Activated CD4-positive, alpha-beta T cell treated with anti-CD3 and anti-CD28 coated beads, Interleukin-2, amount 10 ng/mL, durations not matched to agents 7 days and 5 days (primary cell): Measurements from ENCODE around the gene LKAAEAR1. TPM values are rescaled to one million over a fixed set of nuclear protein-coding genes. Genes with fewer than 3 reads are reported as not detected.
"Not testable (repeated sequence)": the region's sequence is repeated elsewhere in the genome, so short reads cannot be mapped to it uniquely, and the experiment has no call there.

Experiments used
- CTCF ChIA-PET: fragments of 350-600 bp; sonication (Branson Sonifier 250); formaldehyde crosslinking; loops from one replicate; lab custom pipeline; 2021; ENCODE audit warnings: antibody characterized with exemption; lab: Charles Lee
- POLR2A ChIA-PET: fragments of 350-600 bp; sonication (Branson Sonifier 250); formaldehyde crosslinking; loops from one replicate; lab custom pipeline; 2021; ENCODE audit warnings: antibody characterized with exemption; lab: Charles Lee
- DNase-seq: peaks from one replicate; pipeline ENCODE4 v3.0.0-alpha.2; 2020
- H3K27ac Mint-ChIP-seq: one replicate; pipeline ENCODE4 v1.8.0; 2021; ENCODE audit warnings: mild to moderate bottlenecking, moderate library complexity, mixed read lengths
- H3K27me3 Mint-ChIP-seq: one replicate; pipeline ENCODE4 v1.8.0; 2021; ENCODE audit warnings: mixed read lengths
- H3K36me3 Mint-ChIP-seq: one replicate; pipeline ENCODE4 v1.8.0; 2021; ENCODE audit warnings: low read depth, mixed read lengths
- H3K4me1 Mint-ChIP-seq: one replicate; pipeline ENCODE4 v1.8.0; 2021; ENCODE audit warnings: mixed read lengths
- H3K4me3 Mint-ChIP-seq: one replicate; pipeline ENCODE4 v1.8.0; 2021; ENCODE audit warnings: mild to moderate bottlenecking, moderate library complexity, mixed read lengths
- H3K9me3 Mint-ChIP-seq: one replicate; pipeline ENCODE4 v1.8.0; 2021; ENCODE audit warnings: mixed read lengths
- total RNA-seq, 2 experiments: library from RNA; stranded (reverse); gene quantifications; one replicate each; pipeline ENCODE4 v1.2.3, GENCODE V29; 2021

Gene LKAAEAR1
- total RNA-seq, 2 experiments from 2014 or later: 0.44 to 0.89 TPM

DNA sequence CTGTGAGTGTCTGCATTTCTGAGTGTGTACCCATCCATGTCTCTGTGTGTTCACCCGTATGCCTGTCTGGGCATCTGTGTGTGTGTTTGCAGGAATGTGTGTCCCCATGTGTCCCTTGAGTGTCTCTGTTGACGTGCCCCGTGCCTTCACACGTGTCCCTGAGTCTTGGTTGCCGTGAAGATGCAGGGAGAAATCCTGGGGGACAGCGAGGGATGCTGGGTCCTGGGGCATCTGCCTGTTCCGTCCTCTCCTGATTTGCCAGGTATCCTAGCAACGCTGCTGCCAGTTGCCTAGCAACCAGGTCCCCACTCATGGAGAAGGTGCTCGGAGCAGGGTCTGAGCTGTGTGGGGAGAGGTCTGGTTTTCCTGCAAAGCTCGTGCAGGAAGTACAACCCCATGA, 6.0 kb upstream of the LKAAEAR1 start:
- Mint-ChIP-seq H3K27me3 (peaks cover 15% of the 10 kb centered on the region), H3K4me3 (no peak overlapping the region), H3K9me3 (peaks cover 9% of the 10 kb centered on the region), H3K27ac (peak overlapping the region; percentile 60), H3K4me1 (no peaks in the 10 kb centered on the region), H3K36me3 (no peaks in the 10 kb centered on the region)
- POLR2A ChIA-PET: no interaction called here
- no peak for DNase-seq
- CTCF ChIA-PET: no interaction called here

DNA sequence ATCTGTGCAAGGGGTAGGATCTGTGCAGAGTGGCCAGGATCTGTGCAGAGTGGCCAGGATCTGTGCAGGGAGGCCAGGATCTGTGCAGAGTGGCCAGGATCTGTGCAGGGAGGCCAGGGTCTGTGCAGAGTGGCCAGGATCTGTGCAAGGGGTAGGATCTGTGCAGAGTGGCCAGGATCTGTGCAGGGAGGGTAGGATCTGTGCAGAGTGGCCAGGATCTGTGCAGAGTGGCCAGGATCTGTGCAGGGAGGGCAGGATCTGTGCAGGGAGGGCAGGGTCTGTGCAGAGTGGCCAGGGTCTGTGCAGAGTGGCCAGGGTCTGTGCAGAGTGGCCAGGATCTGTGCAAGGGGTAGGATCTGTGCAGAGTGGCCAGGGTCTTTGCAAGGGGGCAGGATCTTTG, 4.4 kb upstream of the LKAAEAR1 start:
- DNase-seq, H3K36me3 Mint-ChIP-seq, H3K27ac Mint-ChIP-seq, H3K4me1 Mint-ChIP-seq, POLR2A ChIA-PET, H3K4me3 Mint-ChIP-seq, H3K9me3 Mint-ChIP-seq: not testable (repeated sequence)
- peaks cover 22% of the 10 kb centered on the region for H3K27me3 Mint-ChIP-seq
- CTCF ChIA-PET: interaction anchor here (0.6 kb wide), 1 partner anchor 605 kb away, joined by 3 read pairs; no protein-coding TSS in a partner anchor

DNA sequence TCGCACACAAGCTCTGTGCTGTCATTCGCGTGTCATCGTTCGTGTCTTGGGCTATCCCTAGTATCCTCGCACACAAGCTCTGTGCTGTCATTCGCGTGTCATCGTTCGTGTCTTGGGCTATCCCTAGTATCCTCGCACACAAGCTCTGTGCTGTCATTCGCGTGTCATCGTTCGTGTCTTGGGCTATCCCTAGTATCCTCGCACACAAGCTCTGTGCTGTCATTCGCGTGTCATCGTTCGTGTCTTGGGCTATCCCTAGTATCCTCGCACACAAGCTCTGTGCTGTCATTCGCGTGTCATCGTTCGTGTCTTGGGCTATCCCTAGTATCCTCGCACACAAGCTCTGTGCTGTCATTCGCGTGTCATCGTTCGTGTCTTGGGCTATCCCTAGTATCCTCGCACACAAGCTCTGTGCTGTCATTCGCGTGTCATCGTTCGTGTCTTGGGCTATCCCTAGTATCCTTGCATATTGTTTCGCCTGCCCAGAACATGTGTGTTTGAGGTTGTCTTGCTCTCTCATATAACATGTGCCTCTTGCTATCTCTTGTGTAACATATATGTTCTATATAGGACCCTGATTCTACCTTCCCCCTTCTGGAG, 3.1 kb upstream of the LKAAEAR1 start:
- POLR2A ChIA-PET, H3K27ac Mint-ChIP-seq, H3K4me3 Mint-ChIP-seq, DNase-seq, H3K9me3 Mint-ChIP-seq, H3K36me3 Mint-ChIP-seq, CTCF ChIA-PET: not testable (repeated sequence)
- peaks cover 25% of the 10 kb centered on the region for H3K27me3 Mint-ChIP-seq
- H3K4me1 Mint-ChIP-seq: peaks cover 14% of the 10 kb centered on the region

DNA sequence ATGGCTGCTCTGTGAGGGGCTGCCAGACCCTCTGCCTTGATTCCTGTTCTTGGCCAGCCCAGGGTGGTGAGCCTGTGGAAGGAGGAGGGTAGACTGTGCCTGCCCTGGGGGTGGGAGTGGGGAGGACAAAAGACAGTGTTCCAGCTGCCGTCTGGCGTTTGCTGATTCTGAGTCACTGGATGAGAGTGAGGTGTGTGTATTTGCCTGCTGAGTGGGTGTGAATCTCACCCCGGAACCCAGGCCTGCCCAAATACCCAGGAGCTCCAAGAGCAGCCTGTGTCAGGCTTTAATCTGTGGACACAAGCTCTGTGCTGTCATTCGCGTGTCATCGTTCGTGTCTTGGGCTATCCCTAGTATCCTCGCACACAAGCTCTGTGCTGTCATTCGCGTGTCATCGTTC, 2.6 kb upstream of the LKAAEAR1 start:
- Mint-ChIP-seq H3K9me3 (peaks cover 9% of the 10 kb centered on the region), H3K4me3 (no peak overlapping the region), H3K27me3 (peaks cover 29% of the 10 kb centered on the region), H3K4me1 (peaks cover 19% of the 10 kb centered on the region), H3K27ac (no peak overlapping the region), H3K36me3 (no peaks in the 10 kb centered on the region)
- no peak for DNase-seq
- ChIA-PET CTCF (interaction anchor here (0.9 kb wide), 1 partner anchor 13 kb away, joined by 3 read pairs; no protein-coding TSS in a partner anchor), POLR2A (no interaction called here)

DNA sequence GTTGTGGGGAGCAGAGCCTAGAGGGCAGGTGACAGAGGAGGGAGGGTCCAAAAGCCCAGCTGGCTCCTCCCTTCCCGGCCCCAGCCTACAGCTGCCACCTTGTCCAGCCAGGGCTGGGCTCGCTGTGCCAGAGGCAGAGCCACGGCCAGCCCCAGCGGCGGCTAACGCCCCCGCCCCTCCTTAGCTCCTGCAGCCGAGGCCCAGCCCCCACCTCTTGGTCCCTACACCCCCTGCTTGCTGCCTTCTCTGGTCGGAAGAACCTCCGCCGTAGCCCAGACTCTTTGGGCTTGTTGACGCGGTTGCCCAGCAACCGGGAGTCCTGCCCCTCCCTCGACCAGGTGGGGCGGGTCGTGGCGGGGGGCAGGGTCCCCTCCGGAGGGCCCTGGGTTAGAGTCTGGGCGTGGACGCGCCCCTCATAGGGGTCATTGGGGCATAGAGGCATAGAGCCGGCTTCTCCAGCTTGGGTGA, 521 bp upstream of the LKAAEAR1 start:
- peaks cover 32% of the 10 kb centered on the region for H3K4me1 Mint-ChIP-seq
- peaks cover 31% of the 10 kb centered on the region for H3K27me3 Mint-ChIP-seq
- POLR2A ChIA-PET: no interaction called here
- peaks cover 9% of the 10 kb centered on the region for H3K9me3 Mint-ChIP-seq
- no peak for DNase-seq
- H3K27ac Mint-ChIP-seq: no peak overlapping the region
- CTCF ChIA-PET: interaction anchor here (1.4 to 2.1 kb wide), 6 partner anchors 13 to 172 kb away, joined by 3 to 16 read pairs (median 7); partner anchors contain the start of gene PRPF6
- peak overlapping the region; percentile 72 for H3K4me3 Mint-ChIP-seq
- H3K36me3 Mint-ChIP-seq: no peaks in the 10 kb centered on the region

DNA sequence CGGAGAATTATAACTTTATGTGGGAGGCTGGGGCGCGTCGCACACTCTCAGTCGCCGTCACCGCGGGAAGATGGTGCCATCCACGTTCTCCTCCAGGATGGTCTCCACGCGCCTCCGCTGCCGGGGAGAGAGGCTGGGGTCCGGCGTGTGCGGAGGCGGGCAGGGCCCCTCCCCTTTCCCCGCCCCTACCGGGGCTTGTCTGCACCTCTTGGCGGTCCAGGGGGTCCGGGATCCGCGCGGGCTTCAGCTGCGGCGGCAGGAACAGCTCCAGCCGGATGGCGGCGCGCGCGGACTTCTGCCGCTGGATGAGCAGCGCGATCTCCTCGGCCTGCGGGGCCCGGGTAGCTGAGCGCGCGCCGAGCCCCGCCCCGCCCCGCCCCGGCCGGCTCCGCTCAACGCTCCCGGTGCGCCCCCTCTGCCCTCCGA, 807 bp downstream of the LKAAEAR1 start:
- Mint-ChIP-seq H3K27ac (no peak overlapping the region), H3K4me1 (peaks cover 32% of the 10 kb centered on the region), H3K4me3 (peak overlapping the region; percentile 68), H3K36me3 (peaks cover 6% of the 10 kb centered on the region), H3K9me3 (peaks cover 9% of the 10 kb centered on the region), H3K27me3 (peaks cover 31% of the 10 kb centered on the region)
- DNase-seq: peak; percentile 69
- POLR2A ChIA-PET: no interaction called here
- CTCF ChIA-PET: interaction anchor here (0.7 to 2.1 kb wide), 18 partner anchors 11 to 546 kb away, joined by 3 to 16 read pairs (median 3); partner anchors contain the start of genes PRPF6 and PTK6

DNA sequence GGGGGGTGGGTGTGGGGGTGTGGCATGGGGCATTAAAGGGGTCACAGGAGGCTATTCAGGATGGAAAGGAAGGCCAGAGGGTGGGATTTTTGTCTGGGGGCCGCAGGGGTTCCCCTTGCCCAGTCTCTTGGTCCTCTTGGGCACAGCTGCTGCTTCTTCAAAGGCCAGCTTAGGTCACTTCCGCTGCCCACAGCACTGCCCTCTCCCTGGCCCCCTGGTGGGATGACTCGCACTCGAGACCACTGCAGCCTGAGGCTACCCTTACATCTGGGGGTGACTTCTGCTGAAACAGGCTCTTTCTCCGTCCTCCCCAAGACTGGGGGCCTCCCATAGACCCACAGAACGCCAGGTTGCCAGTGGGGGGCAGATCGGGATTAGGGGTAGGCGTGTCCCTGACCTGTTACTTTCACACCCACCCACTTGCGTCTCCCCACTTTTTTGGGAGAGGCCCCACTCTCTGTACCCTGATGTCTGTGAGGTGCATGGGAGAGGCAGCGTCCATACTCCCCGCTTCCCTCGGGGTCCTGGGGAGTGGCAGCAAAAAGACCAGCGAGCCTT, 1.3 kb downstream of the LKAAEAR1 start:
- CTCF ChIA-PET: interaction anchor here (0.9 to 2.1 kb wide), 11 partner anchors 11 to 203 kb away, joined by 3 to 16 read pairs (median 4); no protein-coding TSS in a partner anchor
- Mint-ChIP-seq H3K27me3 (peaks cover 28% of the 10 kb centered on the region), H3K4me3 (peak overlapping the region; percentile 68), H3K27ac (no peak overlapping the region), H3K9me3 (peaks cover 5% of the 10 kb centered on the region), H3K4me1 (peaks cover 32% of the 10 kb centered on the region), H3K36me3 (peaks cover 7% of the 10 kb centered on the region)
- no peak for DNase-seq
- POLR2A ChIA-PET: no interaction called here

DNA sequence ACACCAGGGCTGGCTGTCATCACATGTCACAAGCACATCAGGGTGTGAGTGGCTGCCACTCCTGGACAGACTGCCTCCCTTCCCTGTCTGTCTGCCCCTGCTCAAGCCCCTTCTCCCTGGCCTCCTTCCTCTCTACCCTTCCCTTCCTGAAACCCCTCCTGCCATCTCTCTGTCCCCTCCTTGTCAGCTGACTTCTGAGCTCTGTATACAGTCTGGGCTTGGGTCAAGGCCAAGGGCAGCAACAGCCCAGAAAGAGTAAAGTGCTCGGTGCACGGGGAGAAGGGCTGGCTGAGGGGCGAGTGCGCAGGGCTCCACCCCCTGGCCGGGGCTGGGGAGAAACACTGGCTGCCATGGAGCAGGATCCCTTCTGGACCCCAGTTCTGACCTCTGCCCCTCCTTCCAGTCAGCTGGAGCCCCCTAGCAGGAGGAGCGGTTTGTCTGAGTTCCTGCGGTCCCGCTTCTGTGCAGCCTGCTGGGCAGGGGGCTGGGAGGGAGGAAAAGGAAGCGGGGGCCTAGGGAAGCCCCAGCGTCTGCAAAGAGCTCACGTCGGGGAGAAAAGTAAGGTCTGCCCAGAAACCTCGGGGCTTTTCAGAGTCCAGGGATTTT, 2.0 kb downstream of the LKAAEAR1 start:
- ChIA-PET POLR2A (no interaction called here), CTCF (interaction anchor here (1.0 to 1.7 kb wide), 4 partner anchors 13 to 204 kb away, joined by 3 to 6 read pairs (median 3); partner anchors contain the start of gene TCEA2)
- Mint-ChIP-seq H3K9me3 (no peaks in the 10 kb centered on the region), H3K27ac (peak overlapping the region; percentile 54), H3K27me3 (peaks cover 28% of the 10 kb centered on the region), H3K4me3 (peak overlapping the region; percentile 43), H3K36me3 (peaks cover 12% of the 10 kb centered on the region), H3K4me1 (peaks cover 33% of the 10 kb centered on the region)
- no peak for DNase-seq

DNA sequence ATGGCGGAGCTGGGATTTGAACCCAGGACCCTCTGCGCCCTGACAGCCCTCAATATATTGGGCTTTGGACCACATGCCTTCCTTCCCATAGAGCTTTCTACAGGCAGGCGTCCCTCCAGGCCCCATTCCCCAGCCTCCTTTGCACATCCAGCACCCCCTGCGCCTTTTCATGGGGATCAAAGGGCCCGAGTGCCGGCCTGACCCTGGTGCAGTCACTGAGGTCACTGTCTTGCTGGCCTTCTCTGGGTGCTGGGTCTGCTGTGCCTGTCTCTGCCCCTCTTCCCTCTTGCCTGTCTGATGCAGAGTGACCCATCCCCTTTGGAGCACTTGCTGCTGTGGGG, 2.6 kb downstream of the LKAAEAR1 start:
- no peaks in the 10 kb centered on the region for H3K9me3 Mint-ChIP-seq
- no peak for DNase-seq
- ChIA-PET CTCF (interaction anchor here (1.1 to 1.2 kb wide), 2 partner anchors 13 to 19 kb away, joined by 3 to 4 read pairs; partner anchors contain the start of gene TCEA2), POLR2A (no interaction called here)
- peaks cover 38% of the 10 kb centered on the region for H3K4me1 Mint-ChIP-seq
- peaks cover 15% of the 10 kb centered on the region for H3K36me3 Mint-ChIP-seq
- peak overlapping the region; percentile 54 for H3K27ac Mint-ChIP-seq
- H3K4me3 Mint-ChIP-seq: peak overlapping the region; percentile 43
- peaks cover 28% of the 10 kb centered on the region for H3K27me3 Mint-ChIP-seq

DNA sequence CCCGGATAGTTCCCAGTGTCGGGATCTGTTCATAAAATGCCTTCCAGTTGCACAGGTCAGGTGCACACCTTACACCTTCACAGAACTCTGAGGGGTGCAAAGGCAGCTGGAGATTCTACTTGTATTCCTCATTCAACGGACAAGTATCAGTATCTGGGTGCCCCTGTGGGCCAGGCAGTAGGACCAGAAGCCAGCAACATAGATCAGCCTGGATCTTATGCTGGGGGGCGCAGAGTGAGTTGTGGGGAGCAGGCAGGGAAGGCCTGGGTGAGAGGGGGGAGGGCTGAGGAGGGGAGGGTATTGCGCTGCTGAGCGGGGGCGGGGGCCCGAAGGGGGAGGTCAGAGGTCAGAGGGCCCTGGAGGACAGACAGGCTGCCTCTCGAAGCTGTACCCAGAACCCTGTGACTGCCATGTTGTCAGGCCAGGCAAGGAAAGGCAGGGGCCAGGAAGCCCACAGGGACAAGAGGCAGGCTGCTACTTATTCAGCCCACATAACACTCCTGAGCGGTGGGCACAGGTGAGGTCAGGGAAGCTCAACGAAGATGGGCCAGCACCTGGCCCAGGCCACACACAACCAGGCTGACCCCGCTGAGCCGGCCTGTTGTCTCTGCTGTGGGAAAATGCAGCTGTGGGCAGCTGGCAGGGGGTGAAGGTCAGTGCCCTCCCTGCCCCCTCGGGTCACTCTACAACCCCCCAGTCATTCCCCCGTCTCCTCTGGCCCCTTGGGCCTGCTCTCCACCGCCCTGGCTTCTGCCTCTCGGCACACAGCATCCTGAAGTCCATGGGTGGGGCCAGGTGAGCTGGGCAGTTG, 3.2 kb downstream of the LKAAEAR1 start:
- POLR2A ChIA-PET: no interaction called here
- CTCF ChIA-PET: interaction anchor here (1.2 to 2.0 kb wide), 2 partner anchors 12 kb away, joined by 4 to 10 read pairs; no protein-coding TSS in a partner anchor
- DNase-seq: no peak
- H3K27me3 Mint-ChIP-seq: peaks cover 24% of the 10 kb centered on the region
- peaks cover 42% of the 10 kb centered on the region for H3K4me1 Mint-ChIP-seq
- H3K36me3 Mint-ChIP-seq: peaks cover 16% of the 10 kb centered on the region
- peak overlapping the region; percentile 65 for H3K27ac Mint-ChIP-seq
- no peaks in the 10 kb centered on the region for H3K9me3 Mint-ChIP-seq
- peak overlapping the region; percentile 70 for H3K4me3 Mint-ChIP-seq

DNA sequence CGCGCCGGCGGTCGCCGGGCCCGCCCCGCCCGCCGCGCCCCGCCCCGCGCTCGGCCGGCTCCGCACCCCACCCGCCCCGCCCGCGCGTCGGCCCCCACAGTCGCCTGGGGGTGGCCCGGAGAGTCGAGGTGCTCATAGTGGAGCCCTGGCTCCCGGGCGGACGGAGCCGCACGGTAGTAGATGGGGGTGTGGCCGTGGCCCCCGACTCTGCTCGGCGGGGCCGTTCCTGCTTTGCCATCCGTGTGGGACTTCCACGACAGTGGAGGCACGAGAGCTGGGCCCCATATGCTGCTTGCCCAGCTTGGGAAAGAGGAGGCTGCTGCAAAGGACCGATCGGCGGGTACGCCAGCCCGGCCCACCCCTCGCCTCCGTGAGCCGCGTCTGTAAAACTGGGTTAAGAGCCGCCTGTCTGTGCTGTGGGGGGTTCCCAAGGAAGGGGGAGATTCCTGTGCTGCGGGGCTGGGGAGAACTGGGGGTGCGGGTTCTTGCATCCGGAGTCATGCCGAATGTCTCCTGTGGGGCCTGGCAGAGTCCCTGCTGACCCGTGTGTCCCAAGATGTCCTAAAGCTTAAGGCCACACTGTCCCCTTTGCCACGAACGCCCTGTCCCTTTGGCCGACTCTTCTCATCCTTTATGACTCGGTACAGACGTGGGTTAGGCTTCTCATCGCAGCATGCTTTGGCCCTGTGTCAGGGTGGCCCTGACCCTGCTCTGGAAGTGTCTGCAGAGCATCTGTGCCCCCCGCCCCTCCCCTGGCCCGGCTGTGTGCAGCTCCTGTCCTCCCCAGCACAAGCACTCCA, 4.0 kb downstream of the LKAAEAR1 start, which contains the start of gene OPRL1:
Gene OPRL1 (plus strand): TSS at position 70 of the 800 bp plus-strand sequence. CDS start 12,639 bp downstream, outside the sequence.
- peak within 1 kb of the TSS; percentile 83 for H3K27ac Mint-ChIP-seq
- H3K4me3 Mint-ChIP-seq: peak within 1 kb of the TSS; percentile 90
- peaks cover 49% of the 10 kb centered on the region for H3K4me1 Mint-ChIP-seq
- POLR2A ChIA-PET: interaction anchor here (0.6 kb wide), 1 partner anchor 41 kb away, joined by 3 read pairs; no protein-coding TSS in a partner anchor
- H3K27me3 Mint-ChIP-seq: peaks cover 16% of the 10 kb centered on the region
- H3K36me3 Mint-ChIP-seq: peaks cover 22% of the 10 kb centered on the region
- no peaks in the 10 kb centered on the region for H3K9me3 Mint-ChIP-seq
- DNase-seq: no peak
- CTCF ChIA-PET: interaction anchor here (0.9 to 5.1 kb wide), 3 partner anchors 11 to 41 kb away, joined by 4 to 30 read pairs (median 10); no protein-coding TSS in a partner anchor
